ENCODE data around the gene HDC. TPM values are rescaled to one million over a fixed set of nuclear protein-coding genes. Genes with fewer than 3 reads are reported as not detected.

HDC gene, protein sequence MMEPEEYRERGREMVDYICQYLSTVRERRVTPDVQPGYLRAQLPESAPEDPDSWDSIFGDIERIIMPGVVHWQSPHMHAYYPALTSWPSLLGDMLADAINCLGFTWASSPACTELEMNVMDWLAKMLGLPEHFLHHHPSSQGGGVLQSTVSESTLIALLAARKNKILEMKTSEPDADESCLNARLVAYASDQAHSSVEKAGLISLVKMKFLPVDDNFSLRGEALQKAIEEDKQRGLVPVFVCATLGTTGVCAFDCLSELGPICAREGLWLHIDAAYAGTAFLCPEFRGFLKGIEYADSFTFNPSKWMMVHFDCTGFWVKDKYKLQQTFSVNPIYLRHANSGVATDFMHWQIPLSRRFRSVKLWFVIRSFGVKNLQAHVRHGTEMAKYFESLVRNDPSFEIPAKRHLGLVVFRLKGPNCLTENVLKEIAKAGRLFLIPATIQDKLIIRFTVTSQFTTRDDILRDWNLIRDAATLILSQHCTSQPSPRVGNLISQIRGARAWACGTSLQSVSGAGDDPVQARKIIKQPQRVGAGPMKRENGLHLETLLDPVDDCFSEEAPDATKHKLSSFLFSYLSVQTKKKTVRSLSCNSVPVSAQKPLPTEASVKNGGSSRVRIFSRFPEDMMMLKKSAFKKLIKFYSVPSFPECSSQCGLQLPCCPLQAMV
- total RNA-seq, result 100 to 1,000 TPM in 1 of 5 donors, 10 to 100 TPM in 2, 1 to 10 TPM in 2; 3.5 to 590 (median 55.8) TPM
- polyA plus RNA-seq, result 10 to 100 TPM in 1 of 3 donors, 1 to 10 TPM in 2; 3.8 to 13.5 (median 4.4) TPM
- long read RNA-seq, donor 1, result 0 reads
- long read RNA-seq, donor 2, result 0 reads
- long read RNA-seq, donor 3, partial matches to known transcripts, result 0 of 3 reads
- long read RNA-seq, donor 3, other reads (novel, unspliced or antisense), result 0 of 3 reads
- long read RNA-seq, donor 4, result 0 reads
- long read RNA-seq, donor 5, result 0 reads
- long read RNA-seq, donor 6, partial matches to known transcripts, result 0 of 4 reads
- long read RNA-seq, donor 6, other reads (novel, unspliced or antisense), result 0 of 4 reads
- long read RNA-seq, donor 7, result 0 reads
- long read RNA-seq, donor 8, result 0 reads
- long read RNA-seq, donor 9, partial matches to known transcripts, result 0 of 1 reads
- long read RNA-seq, donor 9, other reads (novel, unspliced or antisense), result 0 of 1 reads
- long read RNA-seq, donor 10, result 0 reads

DNA sequence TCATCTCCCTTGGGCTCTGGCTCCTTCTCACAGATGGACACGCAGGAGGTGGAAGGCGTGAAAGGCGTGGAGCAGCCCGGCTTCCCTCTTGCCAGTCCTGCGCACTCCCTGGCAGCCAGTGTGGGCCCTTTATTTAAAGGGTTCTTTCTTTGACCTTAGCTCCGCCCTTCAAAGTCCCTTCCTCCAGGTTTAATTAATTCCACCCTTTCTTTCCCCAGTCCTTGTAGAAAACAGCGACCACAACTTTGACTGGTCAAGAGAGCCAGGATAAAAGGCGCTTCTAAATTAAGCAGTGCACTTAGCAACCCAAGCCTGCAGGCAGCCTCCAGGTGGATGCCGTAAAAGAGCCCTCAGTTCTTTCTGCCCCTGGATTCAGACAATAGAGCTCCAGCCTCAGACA is at the start of gene HDC:
Gene HDC, minus strand, starts transcription at position 107 of the 400 bp plus-strand sequence. Its CDS starts 103 bp downstream, at position 4.
- 46 to 61% (median 58%) methylated on average over 9 of the region's 9 CpGs for WGBS, 5 donors
- H3K9me3 ChIP-seq, result no peaks in the 10 kb centered on the region
- no peak within 1 kb of the TSS for H3K27ac ChIP-seq
- no peaks in the 10 kb centered on the region for H3K36me3 ChIP-seq
- H3K4me1 ChIP-seq, result no peaks in the 10 kb centered on the region
- no peak for DNase-seq
- TF ChIP-seq POLR2AphosphoS5 (IDR thresholded peaks at IDR 0.05) (no peak), EP300 (IDR thresholded peaks at IDR 0.05) (no peak), POLR2A (IDR thresholded peaks at IDR 0.05) (no peak)
- TF ChIP-seq, protein P1, sequence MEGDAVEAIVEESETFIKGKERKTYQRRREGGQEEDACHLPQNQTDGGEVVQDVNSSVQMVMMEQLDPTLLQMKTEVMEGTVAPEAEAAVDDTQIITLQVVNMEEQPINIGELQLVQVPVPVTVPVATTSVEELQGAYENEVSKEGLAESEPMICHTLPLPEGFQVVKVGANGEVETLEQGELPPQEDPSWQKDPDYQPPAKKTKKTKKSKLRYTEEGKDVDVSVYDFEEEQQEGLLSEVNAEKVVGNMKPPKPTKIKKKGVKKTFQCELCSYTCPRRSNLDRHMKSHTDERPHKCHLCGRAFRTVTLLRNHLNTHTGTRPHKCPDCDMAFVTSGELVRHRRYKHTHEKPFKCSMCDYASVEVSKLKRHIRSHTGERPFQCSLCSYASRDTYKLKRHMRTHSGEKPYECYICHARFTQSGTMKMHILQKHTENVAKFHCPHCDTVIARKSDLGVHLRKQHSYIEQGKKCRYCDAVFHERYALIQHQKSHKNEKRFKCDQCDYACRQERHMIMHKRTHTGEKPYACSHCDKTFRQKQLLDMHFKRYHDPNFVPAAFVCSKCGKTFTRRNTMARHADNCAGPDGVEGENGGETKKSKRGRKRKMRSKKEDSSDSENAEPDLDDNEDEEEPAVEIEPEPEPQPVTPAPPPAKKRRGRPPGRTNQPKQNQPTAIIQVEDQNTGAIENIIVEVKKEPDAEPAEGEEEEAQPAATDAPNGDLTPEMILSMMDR (IDR thresholded peaks at IDR 0.05), result no peak
- H3K27me3 ChIP-seq, result peaks cover 0 to 7% (median 0%) of the 10 kb centered on the region in 3 donors
- H3K4me3 ChIP-seq, result no peak within 1 kb of the TSS
- intact Hi-C loops (cut with DNase I; ENCODE audit: low total_unique reads), result no loop called here

DNA sequence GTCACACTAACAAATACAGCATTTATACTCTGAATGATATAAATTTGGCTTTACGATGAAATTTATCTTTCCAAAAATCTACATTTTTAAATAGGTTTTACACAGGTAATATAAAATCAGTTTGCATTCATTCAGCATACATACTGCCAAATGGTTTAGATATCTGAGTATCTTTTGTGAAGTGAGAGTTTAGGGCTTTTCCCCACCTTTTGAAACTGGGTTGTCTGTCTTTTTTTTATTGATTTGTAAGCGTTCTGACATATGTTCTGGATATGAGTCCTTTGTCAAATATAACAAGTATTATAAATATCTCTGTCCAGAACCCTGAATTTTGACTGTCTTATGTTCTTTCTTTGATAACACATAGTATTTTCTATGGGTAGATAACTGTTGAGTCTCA is 47.1 kb upstream of the HDC start:
- peaks cover 0 to 6% (median 2%) of the 10 kb centered on the region in 4 donors for H3K9me3 ChIP-seq
- no peak overlapping the region for H3K4me3 ChIP-seq
- H3K36me3 ChIP-seq, result peaks cover 0 to 9% (median 9%) of the 10 kb centered on the region in 4 donors
- H3K27me3 ChIP-seq, result no peaks in the 10 kb centered on the region
- no peak for DNase-seq
- peaks cover 0 to 10% (median 4%) of the 10 kb centered on the region in 4 donors for H3K4me1 ChIP-seq
- intact Hi-C loops (cut with DNase I; ENCODE audit: low total_unique reads), result no loop called here
- WGBS, 5 donors, result 87 to 89% (median 88%) methylated on average over 2 of the region's 2 CpGs
- no peak overlapping the region for H3K27ac ChIP-seq
- TF ChIP-seq, protein P1 (IDR thresholded peaks at IDR 0.05), result no peak
- TF ChIP-seq POLR2AphosphoS5 (IDR thresholded peaks at IDR 0.05) (no peak), EP300 (IDR thresholded peaks at IDR 0.05) (no peak), POLR2A (IDR thresholded peaks at IDR 0.05) (no peak)

DNA sequence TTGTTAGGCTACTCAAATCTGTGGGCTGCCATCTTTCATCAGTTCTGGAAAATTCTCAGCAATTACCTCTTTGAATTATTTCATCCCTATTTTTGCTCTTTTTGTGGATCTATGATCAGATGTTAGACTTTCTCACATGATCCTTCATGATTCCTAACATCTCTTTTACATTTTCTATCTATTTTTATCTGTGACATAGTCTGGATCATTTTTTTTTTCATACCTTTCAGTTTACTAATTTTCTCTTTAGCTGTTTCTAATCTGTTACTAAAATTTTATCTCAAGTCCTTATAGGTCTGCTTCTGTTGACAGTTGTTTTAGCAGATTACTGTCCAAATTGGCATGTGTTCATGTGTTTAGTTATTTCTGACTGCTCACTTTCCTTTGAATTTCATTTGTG is 42.3 kb upstream of the HDC start:
- intact Hi-C loops (cut with DNase I; ENCODE audit: low total_unique reads), result no loop called here
- H3K27me3 ChIP-seq, result no peaks in the 10 kb centered on the region
- H3K36me3 ChIP-seq, result peaks cover 0 to 35% (median 29%) of the 10 kb centered on the region in 4 donors
- H3K27ac ChIP-seq, result no peak overlapping the region
- TF ChIP-seq POLR2AphosphoS5 (IDR thresholded peaks at IDR 0.05), result no peak
- TF ChIP-seq EP300 (IDR thresholded peaks at IDR 0.05), result no peak
- H3K9me3 ChIP-seq, result peaks cover 0 to 6% (median 2%) of the 10 kb centered on the region in 4 donors
- DNase-seq, result no peak
- H3K4me3 ChIP-seq, result no peak overlapping the region
- no peaks in the 10 kb centered on the region for H3K4me1 ChIP-seq

DNA sequence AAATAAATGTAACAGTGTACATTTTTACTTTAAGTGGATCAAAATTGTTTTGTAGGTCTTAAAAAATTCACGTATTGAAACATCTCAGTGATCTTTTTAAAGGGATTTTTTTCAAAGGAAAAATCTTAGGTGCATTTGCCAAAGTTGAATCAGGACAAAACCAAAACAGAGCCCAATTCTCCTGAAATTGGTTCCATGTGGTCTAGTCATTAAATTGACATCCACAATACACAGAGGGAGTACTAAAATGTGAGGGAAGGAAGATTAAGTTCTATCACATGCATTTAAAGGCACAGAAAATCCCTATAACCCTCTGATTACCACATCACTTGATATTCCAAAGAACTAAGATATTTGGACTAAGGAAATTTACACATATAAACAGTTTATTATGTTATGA is 39.3 kb upstream of the HDC start:
- intact Hi-C loops (cut with DNase I; ENCODE audit: low total_unique reads), result no loop called here
- no peak for TF ChIP-seq POLR2A (IDR thresholded peaks at IDR 0.05)
- TF ChIP-seq, protein P1 (IDR thresholded peaks at IDR 0.05), result no peak
- 80 to 88% (median 85%) methylated on average over 1 of the region's 1 CpG for WGBS, 5 donors
- peaks cover 0 to 6% (median 2%) of the 10 kb centered on the region in 4 donors for H3K9me3 ChIP-seq
- peaks cover 10 to 62% (median 54%) of the 10 kb centered on the region in 4 donors for H3K36me3 ChIP-seq
- no peaks in the 10 kb centered on the region for H3K4me1 ChIP-seq
- no peak for DNase-seq
- H3K27ac ChIP-seq, result no peak overlapping the region
- no peaks in the 10 kb centered on the region for H3K27me3 ChIP-seq
- H3K4me3 ChIP-seq, result no peak overlapping the region

Measured in stomach (tissue), 19 donors.